Renal cortex interstitium (tissue), 11 donors: ENCODE data around the gene FASTK. TPM values are rescaled to one million over a fixed set of nuclear protein-coding genes. Genes with fewer than 3 reads are reported as not detected.

Source experiments
- DNase-seq, 11 donors: peaks; one replicate each; pipeline ENCODE4 v3.0.0-alpha.2; 2013; ENCODE audit warnings: low read depth in 9 of 11, low spot score in 4 of 11; ENCODE audit errors: extremely low read depth in 1 of 11
- polyA plus RNA-seq, 3 donors: library from polyadenylated mRNA; unstranded; fragments of 120-200 nt; gene quantifications; one replicate each; pipeline ENCODE4 v1.2.1, GENCODE V29; 2013; ENCODE audit not compliant: insufficient read length in 3 of 3

FASTK gene
- polyA plus RNA-seq, 3 donors, result 50.6 to 75.0 (median 71.7) TPM

DNA sequence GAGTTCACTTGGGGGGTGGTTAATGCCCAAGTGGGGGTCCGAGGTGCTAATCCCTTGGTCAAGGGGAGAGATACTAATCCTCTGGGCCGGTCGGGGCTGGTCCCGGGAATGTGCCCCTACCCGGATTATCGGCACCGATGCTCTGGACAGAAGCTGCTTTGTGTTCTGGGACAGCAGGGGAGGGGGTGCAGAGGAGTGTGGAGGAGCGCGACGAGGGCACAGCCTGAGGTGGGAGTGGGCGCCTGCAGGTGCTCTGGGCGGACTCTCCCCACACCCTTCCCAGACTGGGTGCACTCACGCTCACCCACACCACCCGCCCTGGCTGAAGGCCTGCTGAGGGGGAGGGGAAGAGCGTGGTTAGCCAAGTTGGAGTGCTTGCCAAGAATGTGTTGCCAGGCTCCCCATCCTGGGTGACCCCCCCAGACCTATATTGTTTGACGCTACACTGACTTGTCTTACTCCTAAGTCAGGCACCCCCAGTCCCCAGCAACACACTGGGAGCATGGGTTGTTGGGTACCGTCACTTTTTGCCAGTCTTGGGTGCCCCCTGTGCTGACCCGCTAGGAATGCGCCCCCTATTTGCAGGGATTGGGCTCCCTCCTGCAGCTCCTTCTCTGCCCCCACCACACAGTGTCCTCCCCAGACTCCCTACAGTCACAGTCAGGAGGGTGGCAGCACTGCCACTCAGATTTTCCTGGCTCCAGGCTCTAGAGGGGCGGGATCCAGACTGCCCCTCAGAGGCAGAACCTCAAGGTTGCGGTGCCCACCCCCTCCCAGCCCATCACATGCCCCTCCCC, 20.0 kb downstream of the FASTK start:
- DNase-seq, result no peak

DNA sequence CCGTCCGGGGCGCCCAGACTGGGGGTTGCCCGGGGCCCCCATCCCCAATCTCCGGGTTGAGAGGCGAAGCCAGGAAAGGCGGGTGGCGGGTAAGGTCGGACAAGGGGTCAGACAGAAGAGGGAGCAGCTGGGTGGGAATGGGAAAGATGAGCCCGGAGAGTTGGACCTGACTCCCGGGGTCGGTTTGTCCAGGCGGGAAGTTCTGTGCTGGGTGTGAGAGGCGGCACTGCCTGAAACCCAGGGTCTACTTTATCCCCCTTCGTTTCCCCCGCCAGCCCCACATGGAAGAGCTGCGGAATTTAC, 20.5 kb downstream of the FASTK start:
- DNase-seq, result no peak

DNA sequence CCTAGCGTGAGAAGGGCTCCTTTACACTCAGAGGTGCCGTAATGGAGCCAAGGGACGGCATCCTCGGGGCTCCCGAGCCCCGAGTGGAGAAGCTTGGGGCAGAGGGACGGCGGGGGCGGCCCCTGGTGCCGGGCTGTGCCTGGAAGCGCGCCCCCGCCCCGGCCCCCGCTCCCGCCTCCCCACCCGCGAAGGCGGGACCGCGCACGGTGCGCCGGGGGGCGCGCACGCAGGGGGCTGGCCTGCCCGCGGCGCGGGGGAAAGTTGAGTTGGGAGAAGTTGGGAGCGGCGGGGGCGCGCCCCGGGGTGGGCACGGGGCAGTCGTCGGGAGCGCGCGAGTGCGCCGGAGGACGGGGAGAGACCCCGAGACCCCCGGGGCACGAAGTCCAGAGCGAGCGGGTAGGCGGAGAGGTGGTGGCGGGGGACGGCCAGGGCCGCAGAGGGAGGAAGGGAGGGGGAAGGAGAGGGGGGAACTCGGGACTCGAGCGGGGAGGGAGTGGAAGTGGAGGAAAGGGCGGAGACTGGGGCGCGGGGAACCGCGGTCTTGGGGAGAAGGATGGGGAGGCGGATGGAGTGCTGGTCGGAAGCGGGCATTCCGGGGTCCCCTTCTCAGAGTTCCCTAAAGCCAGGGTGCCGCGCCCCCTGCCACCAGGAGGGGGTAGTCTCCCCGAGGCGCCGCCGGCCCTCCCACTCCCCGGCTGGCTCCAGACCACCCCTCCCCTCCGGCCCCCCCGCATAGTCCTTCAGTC, 21.1 kb downstream of the FASTK start, which contains the start of gene SLC4A2:
SLC4A2 (plus strand) TSS at position 223 of the 746 bp plus-strand sequence. CDS start 2,399 bp downstream, outside the sequence.
- peak in 5 of 11 donors; percentile 68 to 82 (median 77) for DNase-seq

DNA sequence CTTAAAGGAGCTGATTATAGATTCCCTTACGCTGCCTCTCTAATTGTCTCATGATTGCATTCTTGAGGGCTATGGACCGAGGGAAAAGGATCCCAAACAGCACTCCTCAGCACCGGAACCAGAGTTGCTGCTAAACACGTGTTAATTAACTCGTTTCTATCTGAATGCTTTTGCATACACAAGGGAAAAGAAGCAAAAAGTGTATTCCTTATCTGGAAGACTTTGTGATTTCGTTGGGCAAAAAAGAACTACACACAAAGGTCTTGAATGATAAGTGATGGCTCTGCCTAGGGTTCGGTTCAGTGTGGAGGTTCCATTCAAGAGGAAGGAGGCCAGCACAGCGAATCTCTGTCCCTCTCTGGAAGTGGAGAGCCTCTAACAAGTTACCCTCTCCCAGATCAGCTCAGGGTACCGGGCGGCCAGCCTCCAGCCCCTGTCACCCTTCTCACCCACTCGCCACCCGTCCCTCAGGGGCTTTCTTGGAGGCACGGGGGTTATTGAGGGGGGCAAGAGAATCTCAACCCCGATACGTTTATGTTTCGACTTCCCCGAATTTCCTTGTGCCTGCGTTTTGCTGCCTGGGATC, 21.7 kb downstream of the FASTK start:
- DNase-seq, result no peak

DNA sequence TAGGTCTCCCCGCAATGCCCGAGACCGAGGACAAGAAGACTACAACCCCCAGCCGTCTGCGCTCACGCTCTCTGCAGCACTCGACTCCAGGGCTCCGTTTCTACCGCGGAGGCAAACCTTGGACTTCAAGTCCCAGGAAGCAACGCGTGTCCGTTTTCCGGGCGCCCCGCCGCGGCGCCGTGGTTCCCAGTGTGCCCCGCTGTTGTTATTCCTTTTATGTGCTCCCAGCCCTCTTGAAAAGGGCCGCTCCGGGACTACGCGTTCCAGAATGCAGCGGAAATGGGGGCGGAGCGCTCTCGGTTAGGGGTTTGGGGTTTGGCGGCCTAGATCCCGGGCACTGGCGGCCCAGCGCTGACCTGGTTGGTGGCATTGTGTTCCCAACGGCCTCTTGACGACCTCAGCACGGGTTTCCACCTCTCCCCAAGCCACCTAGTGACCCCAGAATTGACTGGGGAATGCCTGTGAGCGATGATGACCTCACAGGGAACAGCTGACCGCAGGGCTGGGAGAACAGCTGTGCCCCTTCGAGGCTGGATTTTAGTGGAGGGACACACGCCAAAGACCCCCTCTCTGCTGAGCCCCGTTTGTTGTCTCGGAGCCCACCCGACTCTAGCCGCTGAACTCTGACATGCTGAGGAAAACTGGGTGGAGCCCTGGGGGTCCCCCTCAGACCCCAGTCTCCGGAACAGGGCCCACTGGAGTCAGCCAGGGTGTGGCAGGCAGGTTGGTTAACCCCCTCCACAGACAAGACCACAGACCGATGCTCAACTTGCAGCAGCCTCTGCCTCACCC, 22.4 kb downstream of the FASTK start:
- peak; percentile 95 to 99 (median 99) for DNase-seq

DNA sequence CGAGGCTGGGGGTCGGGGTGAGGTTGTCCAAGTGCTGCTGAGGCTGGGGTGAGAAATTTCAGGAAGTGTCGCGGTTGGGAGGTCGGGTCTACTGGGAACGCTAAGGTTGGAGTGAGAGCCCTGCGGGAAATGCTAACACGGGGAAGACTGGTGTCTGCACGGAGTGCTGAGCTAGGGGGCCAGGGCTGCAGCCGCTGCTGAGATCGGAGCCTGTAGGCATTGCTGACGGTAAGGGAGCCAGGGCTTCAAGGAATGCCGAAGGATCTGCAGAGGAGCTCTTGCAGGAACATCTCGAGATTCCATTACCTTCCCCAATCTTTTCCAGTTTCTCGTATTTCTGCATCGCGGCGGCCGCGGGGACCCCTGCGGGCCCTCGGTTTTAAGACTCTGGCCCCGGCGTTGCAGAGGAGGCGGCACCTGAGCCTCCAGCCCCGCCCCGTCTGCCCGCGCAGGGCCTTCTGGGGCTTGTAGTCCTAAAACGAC, 23.1 kb downstream of the FASTK start, which contains the start of gene CDK5:
CDK5 (minus strand) TSS at position 392 of the 483 bp plus-strand sequence; CDS start at position 343, 49 bp downstream.
- no peak for DNase-seq

DNA sequence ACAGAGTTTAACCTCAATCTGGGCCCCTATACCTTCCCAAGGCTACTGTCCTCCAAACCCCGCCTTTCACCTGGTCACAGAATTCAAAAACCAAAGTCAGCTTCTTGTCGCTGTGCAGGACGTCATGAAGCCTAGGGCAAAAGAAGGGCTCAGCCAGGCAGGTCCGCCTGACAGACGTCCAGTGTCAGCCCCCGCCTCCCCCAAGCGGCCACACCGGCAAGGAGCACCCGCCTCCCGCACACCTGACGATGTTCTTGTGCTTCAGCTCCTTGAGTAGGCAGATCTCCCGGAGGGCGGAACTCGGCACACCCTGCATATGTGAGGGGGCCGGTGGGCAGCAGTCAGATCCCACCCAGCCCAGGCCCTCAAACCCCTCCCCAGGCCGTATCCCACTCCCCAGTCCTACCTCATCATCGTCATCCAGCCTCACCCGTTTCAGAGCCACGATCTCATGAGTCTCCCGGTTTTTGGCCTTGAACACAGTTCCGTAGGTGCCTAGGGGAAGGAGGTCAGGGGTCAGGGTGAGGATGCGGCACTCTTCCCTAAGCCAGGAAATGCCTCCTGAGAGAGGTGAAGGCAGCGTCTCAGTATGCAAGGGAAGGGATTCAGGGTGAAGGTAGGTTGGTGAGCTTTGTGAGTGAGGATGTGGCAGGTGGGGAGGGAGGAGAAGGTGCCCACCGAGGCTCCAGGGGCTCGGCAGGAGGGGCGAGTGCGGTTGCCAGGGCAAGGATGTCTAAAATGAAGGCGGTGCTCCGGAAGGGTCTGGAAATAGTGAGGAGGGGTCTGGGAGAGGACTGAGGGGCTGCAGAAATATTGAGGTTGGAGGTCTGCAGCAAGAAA, 23.7 kb downstream of the FASTK start:
- no peak for DNase-seq

DNA sequence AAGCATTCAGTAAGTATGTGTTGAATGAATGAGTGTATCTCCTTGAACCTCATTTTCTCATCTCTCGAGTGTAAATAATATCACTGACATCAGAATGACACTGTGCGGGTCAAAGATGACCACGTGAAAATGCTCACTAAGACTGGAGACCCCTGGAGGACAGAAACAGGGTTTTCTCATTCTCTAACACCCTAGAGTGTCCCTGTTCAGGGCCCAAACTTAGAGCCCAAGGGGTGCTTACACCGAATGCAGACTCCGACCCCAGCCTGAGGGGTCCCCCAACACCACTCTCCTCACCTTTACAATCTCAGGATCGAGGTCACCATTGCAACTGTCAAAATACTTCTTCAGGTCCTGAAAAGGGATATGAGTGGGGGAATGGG, 24.3 kb downstream of the FASTK start:
- no peak for DNase-seq

DNA sequence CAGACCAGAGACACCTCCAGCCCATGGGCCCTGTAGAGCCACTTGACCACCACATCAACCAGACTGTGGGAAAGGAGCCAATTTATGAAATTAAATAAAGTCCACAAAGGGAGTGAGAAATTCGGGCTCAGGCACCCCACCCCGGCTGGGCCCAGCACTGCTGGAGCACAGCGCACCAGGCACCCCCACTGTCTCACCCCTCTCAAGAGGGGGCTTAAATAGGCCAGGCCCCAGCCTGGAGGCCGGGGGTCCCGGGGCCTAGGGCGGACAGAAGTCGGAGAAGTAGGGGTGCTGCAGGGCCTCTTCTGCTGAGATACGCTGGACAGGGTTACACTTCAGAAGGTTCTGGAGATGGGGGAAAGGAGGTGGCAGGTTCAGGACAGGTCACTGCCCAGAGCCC, 26.9 kb downstream of the FASTK start:
- no peak for DNase-seq

DNA sequence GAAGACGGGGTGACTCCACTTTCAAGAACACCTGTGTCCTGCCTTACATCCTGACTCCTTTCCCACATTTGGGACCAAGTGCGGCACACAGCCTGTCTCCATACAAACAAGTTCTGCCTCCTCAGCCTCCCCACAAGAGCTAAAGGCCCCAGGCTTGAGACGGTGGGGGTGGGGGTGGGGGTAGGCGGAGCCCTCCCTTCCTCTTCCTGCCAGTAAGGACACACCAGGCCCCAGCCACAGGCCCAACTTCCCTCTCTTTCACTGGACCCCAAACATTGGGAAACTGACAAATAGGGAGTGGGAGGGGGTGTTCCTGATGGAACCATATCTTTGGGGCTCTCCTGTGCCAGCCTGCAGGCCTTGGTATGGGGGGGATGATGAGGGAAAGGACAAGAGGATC, 27.5 kb downstream of the FASTK start:
- DNase-seq, result no peak

DNA sequence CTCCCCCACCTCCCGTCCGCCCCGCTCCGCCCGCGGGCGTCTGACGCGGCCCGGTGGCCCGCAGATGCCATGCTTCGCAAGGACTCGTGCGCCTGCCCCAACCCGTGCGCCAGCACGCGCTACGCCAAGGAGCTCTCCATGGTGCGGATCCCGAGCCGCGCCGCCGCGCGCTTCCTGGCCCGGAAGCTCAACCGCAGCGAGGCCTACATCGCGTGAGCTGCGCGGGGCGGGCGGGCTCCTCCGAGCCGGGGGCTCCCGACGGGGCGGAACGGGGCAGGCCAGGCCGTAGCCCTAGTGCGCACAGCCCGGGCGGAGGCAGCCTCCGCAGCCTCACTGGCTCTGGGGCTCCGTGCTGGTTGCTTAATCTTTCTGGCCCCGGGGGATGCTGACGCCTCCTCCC, 29.5 kb downstream of the FASTK start:
- DNase-seq, result peak in 5 of 11 donors; percentile 68 to 75 (median 70)

DNA sequence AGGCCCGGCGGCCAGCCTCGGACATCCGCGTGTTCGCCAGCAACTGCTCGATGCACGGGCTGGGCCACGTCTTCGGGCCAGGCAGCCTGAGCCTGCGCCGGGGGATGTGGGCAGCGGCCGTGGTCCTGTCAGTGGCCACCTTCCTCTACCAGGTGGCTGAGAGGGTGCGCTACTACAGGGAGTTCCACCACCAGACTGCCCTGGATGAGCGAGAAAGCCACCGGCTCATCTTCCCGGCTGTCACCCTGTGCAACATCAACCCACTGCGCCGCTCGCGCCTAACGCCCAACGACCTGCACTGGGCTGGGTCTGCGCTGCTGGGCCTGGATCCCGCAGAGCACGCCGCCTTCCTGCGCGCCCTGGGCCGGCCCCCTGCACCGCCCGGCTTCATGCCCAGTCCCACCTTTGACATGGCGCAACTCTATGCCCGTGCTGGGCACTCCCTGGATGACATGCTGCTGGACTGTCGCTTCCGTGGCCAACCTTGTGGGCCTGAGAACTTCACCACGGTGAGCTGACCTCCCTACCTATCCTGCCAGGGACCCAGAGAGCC, 31.6 kb downstream of the FASTK start:
- DNase-seq, result no peak

DNA sequence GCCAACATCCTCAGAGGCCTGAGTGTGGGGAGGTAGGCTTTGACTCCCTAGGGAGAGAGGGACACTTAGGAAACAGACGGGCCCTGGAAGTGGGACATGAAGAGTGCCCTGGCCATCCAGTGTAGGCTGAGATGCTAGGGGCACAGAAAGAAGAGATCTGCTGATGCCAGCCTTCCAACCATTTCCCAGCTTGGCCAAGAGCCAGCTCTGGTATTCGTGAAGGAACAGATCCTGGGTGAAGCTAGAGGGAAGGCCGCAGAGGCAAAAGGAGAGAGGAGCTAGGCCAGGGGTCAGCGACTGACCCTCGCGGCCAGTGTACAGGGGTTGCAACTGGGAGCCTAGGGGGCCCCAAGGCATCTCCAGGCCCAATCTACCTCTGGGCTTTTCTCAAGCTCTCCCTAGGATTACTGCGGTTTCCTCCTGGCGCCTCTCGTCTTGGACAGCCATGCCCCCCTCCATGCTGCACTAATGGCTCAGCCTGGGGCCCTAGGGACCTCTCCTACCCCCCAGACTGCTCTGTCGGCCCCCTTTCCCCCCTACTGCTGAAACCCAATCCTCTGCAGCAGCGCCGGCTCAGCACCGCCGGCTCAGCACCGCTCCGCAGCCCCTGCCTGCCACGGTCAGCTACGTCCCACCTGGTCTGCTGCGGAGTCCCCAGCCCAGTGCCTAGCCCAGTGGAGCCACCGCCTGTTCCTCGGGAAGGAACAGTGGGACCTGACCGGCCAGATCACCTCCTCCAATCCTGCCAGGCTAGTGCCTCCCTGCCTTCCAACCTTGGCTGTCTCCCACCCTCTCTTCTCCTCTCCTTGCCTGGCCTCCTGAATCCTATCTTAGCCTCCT, 32.4 kb downstream of the FASTK start, which contains the start of gene ASIC3:
ASIC3 (plus strand) TSS at position 556 of the 840 bp plus-strand sequence. CDS start 355 bp downstream, outside the sequence.
- no peak for DNase-seq

DNA sequence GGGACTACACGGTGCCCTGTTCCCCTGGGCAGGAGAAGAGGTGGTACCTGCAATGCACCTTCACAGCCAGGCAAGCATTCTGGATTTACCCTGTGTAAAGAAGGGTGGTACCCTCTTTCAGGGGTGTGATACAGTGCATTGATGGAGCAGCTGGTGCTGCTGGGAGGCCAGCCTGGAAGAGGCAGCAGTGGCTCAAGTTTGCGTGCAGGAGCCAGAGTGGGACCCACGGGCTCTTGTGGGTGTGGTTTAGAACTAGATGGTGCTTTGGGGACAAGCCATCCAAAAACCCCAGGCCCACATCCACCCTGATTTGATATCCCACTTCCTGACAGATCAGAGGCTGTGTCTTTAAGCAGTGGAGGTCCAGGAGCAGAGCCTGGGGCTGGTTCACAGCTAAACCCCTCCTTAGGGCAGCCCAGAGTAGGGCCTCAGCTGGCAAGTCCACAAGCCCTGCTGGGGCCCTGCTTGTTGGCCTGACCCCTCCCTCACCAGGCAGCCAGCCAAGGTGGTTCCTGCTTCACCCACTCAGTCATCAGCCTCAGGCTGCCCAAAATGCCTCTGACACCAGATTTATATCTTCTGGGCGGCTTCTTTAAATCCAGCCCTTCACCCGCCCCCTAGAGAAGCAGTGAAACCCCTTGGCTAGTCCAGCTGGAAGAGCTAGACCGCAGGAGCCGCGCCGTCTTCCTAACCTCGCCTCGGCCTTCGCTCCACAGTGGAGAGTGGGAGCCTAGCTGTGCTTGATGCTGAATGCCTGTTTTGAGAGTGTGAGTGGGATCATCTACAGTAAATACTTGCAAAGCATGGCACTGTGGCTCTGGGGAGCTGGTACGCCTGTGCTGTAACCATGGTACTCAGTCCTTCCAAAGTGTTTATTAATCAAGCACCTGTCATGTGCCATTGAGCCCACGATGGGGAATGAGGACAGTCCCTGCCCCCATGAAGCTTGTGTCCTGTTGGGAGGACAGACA, 33.7 kb downstream of the FASTK start:
- no peak for DNase-seq

DNA sequence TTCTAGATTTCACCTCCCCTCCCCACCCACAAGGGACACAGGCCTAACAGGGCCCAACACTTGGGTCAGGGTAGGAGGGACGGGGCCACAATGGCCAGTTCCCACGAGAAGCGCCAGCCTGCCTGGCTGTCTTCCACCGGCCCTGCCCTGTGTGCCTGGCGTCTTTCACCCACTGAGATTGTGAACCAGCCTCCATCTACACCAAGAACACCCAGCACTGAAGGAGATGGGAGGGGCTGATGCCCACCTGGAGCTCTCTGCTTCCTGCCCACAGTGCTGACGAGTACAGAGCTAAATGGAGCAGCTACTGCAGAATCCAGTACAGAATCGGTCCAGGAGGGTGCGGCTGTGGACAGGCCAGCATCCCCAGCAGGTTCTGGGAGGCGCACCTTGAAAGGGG, 34.6 kb downstream of the FASTK start:
- no peak for DNase-seq

DNA sequence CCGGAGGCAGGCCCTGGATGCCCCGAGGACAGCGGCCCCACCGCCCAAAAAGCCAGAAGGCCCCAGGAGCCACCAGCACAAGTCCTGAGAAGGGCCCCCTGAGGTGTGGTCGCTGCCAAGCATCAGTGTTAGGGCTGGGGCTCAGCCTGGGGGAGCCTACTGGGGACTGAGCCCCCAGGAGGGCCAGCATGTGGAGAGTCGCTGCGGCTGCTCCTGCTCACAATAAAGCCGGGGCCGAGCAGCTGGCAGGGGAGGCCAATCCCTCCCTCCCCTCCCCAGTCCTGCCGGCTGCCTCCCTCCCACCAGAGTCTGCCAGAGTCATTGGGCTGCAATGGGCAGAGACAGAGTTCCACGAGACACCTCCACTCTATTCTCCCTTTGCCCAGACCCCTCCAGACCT, 35.3 kb downstream of the FASTK start:
- DNase-seq, result no peak
